ENCODE measurements around the gene CELA1.

DNA sequence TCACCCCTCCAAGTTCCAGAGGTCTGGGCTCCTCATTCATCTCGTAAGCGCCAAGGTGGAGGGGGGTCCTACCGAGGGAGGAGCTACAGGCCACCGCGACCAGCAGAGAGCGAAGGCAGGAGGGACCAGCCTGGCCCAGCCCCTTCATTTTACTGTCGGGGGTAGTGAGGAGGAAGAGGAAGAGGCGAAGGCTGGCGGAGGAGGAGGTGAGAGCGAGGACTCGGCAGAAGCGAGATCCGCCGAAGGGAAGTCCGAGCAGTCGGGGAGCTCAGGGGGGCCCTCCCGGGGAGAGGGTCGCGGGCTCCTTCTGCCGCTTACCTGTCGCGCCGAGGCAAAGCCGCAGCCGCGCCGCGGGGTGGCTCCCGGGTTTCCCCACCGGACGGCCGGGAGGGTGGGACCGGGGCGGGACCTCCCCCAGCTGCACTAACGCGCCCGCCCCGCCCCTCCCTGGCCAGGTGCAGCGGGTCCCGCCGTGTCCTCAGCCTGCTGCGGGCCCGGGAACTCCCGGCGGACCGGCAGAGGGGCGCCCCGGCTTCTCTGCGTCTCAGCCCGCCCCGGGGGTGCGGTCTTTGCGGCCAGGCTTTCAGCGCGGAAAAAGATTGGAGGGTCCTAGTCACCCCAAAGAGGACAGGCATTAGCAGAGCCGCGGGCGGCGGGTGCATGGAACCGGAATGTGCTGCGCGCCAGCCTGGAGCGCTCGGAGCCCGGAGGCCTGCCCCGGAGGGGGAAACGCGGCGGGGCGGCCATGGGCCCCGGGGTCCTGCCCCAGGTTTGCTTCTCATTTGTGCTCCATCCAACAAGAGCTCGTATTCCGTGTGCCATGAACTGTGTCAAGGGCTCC, 45.0 kb upstream of the CELA1 start, which contains the start of gene GALNT6:
- TF ChIP-seq, protein P1, sequence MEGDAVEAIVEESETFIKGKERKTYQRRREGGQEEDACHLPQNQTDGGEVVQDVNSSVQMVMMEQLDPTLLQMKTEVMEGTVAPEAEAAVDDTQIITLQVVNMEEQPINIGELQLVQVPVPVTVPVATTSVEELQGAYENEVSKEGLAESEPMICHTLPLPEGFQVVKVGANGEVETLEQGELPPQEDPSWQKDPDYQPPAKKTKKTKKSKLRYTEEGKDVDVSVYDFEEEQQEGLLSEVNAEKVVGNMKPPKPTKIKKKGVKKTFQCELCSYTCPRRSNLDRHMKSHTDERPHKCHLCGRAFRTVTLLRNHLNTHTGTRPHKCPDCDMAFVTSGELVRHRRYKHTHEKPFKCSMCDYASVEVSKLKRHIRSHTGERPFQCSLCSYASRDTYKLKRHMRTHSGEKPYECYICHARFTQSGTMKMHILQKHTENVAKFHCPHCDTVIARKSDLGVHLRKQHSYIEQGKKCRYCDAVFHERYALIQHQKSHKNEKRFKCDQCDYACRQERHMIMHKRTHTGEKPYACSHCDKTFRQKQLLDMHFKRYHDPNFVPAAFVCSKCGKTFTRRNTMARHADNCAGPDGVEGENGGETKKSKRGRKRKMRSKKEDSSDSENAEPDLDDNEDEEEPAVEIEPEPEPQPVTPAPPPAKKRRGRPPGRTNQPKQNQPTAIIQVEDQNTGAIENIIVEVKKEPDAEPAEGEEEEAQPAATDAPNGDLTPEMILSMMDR (IDR thresholded peaks at IDR 0.05; ENCODE audit: insufficient read depth, low read depth, low read length) = no peak
- TF ChIP-seq EZH2 (IDR thresholded peaks at IDR 0.05; ENCODE audit: insufficient read depth, low read length) = no peak
